HG02870 (cell line): ENCODE results near the gene UBE3A.

Experiments used
- ATAC-seq: cut with Tn5 transposase; IDR thresholded peaks from one replicate; pipeline ENCODE4 v1.9.1; 2021; ENCODE audit warnings: mild to moderate bottlenecking, moderate library complexity; ENCODE audit not compliant: unreplicated experiment

The UBE3A gene

DNA sequence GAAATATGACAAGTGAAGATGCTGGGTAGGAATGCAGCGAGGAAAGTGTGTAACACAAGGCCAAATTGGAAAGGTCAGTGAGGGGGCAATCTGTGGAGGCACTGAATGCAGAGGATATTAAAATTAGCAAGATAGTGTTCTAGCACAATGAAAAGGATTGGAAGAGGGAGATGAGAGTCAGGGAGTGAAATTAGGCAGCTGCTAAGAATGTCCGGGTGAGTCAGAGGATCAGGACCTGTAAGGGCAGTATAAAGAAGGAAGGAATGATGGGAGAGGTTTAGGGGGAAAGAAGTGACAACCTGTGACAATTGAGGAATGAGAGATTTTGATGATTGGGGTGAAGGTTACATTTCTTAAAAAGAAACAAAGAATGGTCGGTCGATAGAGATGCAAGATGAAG is 103.5 kb downstream of the UBE3A start:
- no peak for ATAC-seq

- no peak for ATAC-seq
These were observed 105.8 kb downstream of the UBE3A start for GRCh38 chr15:25333049-25333448.

GRCh38 chr15:25332306-25332705 is 106.5 kb downstream of the UBE3A start:
- ATAC-seq, result no peak

- no peak for ATAC-seq
These were observed 107.0 kb downstream of the UBE3A start for GRCh38 chr15:25331860-25332259.

GRCh38 chr15:25331404-25331803 is 107.4 kb downstream of the UBE3A start:
- no peak for ATAC-seq

GRCh38 chr15:25329696-25330095 is 109.1 kb downstream of the UBE3A start:
- no peak for ATAC-seq

GRCh38 chr15:25327686-25328085 is 111.1 kb downstream of the UBE3A start:
- ATAC-seq, result no peak

DNA sequence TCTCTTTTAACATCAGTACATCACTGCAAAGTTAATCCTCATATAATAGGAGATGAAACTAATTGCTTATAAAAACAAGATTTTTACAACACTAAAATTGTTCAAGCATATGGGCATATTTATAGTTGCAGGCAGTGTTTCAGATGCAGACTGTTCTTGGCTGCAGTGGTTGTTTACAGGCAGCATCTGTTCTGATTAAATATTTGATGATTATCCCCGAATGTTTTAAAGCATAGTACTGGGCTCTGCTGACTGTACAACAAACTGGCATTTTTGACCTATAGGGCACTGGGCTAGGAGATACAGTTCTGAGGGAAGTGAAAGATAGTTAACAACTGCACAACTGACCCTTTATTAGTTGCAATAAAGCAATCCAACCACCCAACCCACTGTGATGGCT is 113.6 kb downstream of the UBE3A start:
- no peak for ATAC-seq

DNA sequence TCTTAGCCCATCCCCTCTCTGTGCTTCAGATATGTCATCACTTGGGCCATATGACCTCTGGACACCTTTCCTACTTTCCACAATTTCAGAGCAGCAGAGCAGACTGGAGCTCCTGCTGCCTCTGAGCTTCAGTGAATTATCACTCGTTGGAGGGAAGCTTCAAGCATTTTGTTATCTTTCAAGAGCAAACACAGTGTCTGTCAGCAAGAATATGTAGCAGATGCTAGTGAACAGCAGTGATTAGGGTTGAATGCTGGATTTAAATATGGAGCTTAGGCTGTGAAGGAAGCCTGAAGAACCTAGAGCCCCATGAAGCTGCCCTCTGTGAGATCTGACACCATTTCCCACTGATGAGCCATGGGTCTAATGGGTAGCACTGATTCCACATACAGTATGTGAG is 115.4 kb downstream of the UBE3A start:
- no peak for ATAC-seq

- ATAC-seq, result no peak
These were observed 151.0 kb downstream of the UBE3A start for GRCh38 chr15:25287823-25288222.
